ENCODE measurements around the gene LILRB4.
"Not testable (repeated sequence)": the region's sequence is repeated elsewhere in the genome, so short reads cannot be mapped to it uniquely, and the experiment has no call there.

Gene LILRB4

GRCh38 chr19:54653181-54653809, 9.5 kb upstream of the LILRB4 start:
- DNase-seq = peak; percentile 73

DNA sequence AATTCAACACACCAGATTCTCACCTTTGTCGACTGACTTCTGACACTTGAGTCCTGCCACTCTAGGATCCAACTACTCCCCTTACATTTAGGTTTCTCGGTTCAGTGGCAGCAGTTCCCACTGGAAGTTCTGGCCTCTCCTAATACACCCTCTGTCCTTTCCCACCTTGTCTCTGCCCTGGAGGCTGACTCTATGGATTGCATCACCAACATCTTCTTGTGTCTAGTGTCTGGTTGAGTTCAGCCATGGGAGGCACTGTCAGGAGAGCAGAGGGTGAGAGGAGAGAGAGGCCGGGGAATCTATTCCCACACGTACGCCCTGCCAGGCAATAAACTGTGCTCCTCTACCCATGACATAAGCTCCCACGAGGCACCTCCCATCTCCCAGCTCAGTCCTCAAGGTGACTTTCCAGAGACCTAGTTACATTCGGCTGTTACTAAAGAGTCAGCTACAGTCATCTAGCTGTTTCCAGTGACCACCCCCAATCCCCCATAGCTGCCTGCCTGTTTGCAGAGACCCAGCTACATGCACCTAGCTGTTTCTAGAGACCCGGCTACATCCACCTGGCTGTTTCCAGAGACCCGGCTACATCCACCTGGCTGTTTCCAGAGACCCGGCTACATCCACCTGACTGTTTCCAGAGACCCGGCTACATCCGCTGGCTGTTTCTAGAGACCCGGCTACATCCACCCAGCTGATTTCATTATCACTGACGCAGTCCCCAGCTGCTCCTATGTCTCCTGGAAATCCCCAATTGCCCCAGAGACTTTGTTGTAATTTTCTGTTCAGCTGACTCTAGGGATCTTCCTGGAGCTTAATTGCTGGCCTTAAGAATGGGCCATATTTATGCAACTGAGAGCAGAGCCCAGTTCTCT, 8.1 kb upstream of the LILRB4 start:
- DNase-seq = peak; percentile 95

GRCh38 chr19:54659300-54659699, 3.5 kb upstream of the LILRB4 start:
- DNase-seq = peak; percentile 79

DNA sequence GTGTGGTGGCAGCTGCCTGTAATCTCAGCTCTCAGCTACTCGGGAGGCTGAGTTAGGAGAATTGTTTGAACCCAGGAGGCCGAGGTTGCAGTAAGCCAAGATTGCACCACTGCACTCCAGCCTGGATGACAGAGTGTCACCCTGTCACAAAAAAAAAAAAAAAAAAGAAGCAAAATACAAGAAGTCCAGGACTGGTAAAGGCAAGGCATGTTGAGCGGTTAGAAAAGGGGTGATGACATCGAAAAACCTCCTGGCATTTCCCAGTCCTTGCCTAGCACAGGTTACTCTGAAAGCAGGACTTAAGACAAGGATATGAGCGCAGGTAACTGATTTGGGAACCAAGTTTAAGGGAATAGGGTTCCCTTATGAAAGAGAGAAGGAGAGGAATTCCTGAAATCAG, 2.5 kb upstream of the LILRB4 start:
- peak; percentile 75 for DNase-seq

DNA sequence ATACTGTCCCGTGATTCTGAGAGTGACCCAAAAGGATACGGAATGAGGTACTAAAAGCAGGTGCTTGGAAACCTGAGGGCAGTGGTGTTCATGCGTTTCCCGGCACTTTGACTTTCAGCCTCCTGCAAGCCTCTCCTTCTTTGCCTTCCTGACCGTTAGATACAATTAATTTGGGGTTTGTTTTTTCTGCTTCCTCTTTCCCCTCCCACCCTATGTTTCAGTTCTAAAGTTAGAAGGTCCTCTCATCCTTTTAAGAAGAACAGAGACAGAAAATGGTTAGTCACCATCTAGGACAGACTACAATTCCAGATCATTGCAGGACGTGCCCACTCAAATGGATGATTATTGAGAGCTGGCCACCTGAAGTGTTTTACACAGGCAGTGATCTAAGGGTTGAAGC, 1.8 kb upstream of the LILRB4 start:
- DNase-seq = peak; percentile 90

- no peak for DNase-seq
Measured at GRCh38 chr19:54661846-54662481, 821 bp upstream of the LILRB4 start.

GRCh38 chr19:54665530-54665929, 2.7 kb downstream of the LILRB4 start:
- DNase-seq = no peak

DNA sequence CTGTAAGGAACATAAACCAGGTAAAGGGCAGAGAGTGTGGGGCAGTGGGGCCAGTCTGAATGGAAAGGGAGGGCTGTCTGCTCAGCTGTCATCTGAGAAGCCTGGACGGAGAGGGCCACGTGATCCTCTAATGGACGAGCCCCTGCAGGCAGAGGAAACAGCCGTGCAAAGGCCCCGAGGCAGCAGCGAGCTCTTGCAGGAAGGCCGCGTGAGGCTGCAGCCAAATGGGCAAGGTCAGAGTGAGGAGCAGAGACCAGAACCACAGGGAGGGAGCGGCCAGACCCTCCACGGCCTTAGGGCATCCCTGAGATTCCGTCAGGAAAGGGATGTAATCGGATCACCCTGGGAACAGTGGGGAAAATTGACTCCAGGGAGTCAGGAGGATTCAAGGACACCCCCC, 4.4 kb downstream of the LILRB4 start:
- DNase-seq = no peak

DNA sequence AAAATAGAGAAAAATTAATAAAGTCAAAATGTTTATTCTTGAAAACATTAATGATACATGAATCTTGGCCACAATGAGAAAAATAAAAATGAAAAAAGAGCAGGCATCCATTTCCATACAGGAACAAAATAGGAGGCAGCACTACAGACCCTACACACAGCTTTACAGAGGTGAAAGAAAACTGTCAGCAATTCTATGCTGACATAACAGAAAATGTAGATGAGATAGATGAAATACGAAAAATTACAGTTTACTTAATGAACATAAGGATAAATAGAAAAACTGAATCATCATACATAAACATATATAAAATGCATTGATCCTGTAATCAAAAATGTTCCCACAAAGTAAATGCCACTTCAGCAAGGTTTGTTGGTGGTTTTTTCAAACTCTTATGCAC, 5.6 kb downstream of the LILRB4 start:
- no peak for DNase-seq

DNA sequence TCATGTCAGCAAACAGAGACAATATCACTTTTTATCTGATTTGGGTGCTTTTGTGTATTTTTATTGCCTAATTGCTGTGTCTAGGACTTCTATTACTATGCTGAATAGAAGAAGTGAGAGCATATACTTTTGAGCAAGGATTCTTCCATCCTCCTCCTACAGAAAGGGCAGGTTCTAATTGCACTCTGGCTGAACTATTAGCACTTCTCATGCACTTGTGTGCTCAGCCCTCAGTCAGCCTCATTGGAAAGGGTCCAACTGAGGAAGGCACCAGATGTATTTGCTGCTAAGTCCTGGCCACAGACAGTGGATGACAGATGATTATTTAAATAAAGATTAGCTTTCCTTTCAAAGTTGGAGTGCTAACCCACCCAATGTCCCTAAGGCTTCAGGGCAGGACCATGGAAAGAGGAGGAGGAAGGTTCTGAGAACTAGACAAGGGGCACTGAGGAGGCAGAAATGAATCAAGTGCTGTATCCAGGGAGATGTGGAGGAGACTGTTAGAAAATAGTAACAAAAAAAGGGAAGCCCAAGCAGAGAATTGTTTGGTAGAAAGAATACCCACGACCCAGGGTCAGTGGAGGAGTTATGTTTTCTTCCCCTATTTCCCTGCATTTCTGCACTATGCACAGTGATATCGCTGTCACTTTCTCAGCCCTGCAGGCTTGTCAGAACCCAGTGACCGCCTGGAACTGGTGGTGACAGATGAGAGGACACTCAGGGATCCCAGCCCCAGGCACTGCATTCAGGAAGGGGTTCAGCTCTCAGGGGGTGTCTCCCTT, 8.0 kb downstream of the LILRB4 start:
- DNase-seq = peak; percentile 68

DNA sequence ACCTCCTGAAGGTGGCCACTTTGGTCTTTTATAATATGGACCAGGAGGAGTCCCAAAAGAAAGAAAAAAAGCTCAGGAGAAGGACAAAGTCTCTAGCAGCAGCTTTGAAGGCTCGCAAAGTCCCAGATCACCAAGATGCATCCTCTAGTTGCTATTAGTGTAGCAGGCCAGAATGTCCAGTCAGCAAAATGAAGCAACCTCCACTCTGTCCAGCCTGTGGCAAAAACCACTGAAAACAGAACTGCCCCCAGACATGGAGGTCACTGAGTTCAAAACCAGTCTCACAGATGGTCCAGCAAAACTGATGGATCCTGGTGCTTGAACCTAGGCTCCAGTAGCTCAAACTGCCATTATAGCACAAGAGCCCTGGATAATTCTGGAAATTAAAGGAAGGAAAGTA, 10.4 kb downstream of the LILRB4 start:
- peak; percentile 57 for DNase-seq

DNA sequence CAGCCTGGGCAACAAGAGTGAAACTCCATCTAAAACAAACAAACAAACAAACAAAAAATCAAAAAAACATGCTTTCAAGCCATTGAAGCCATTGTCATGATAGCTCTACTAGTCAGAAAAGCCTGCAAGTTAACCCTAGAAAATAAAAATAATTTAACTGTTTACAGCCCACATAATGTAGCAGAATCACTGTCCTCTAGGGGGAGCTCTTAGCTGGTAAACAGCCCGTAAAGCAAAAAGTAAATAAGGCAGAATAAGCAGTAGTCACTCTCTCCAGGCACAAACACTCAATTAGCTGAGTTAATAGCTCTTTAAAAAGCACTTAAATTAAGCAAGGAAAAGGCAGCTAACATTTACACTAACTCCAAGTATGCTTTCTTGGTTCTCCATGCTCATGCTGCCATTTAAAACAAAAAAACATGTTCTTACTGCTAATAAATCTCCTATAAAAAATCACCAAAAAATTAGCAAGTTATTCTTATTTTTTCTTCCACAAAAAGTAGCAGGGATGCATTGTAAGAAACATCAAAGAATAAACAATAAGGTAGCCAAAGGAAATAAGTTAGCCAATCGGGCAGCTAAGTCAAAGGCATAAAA, 11.3 kb downstream of the LILRB4 start:
- DNase-seq = peak; percentile 82

DNA sequence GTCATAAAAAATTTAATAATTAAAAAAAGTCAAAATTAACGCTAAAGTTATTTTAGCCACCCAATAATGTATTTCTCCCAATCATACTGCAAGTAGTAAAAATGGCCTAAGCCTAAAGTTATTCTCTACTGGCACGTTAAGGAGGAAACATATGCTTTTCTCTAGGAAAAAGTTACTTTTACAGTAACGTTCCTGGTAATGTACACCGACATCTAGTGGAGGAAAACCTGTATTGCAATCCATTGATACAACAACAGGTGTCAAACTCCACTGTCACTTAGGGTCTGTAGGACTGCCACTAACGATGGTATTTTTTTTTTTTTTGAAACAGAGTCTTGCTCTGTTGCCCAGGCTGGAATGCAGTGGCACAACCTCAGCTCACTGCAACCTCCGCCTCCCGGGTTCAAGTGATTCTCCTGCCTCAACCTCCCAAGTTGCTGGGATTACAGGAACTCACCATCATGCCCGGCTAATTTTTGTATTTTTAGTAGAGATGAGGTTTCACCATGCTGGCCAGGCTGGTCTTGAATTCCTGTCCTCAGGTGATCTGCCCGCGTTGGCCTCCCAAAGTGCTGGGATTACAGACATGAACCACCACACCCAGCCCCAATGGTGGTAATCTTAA, 13.5 kb downstream of the LILRB4 start:
- peak; percentile 82 for DNase-seq

DNA sequence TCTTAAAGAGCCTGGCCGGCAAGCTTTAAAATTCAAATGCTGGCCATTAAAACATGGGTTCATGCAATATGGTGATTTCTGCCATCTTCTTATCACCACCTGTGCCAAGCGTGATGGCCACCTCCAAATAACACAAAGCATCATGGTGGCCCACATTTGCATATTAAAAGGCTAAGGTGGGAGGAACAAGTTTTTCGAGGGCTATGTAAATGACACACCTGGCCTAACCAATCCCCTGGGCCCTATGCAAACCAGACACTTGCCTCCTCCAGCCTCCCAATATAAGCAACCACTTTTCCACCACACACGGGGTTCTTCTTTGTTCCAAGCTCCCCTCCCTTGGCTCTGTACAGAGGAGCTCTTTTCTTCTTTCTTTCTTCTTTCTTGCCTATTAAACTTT, 14.4 kb downstream of the LILRB4 start:
- no peak for DNase-seq

DNA sequence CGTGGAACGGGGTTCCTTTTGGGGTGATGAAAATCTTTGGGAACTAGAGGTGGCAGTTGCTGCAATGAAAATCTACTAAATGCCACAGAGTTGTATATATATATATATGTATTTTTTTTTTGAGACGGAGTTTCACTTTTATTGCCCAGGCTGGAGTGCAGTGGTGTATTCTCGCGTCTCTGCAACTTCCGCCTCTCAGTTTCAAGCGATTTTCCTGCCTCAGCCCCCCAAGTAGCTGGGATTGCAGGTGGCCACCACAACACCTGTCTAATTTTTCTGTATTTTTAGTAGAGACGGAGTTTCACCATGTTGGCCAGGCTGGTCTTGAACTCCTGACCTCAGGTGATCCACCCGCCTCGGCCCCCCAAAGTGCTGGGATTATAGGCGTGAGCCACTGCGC, 18.8 kb downstream of the LILRB4 start:
- DNase-seq = not testable (repeated sequence)

GRCh38 chr19:54682306-54682856, 19.6 kb downstream of the LILRB4 start:
- DNase-seq = peak; percentile 64

GRCh38 chr19:54684527-54684926, 21.7 kb downstream of the LILRB4 start:
- peak; percentile 76 for DNase-seq

GRCh38 chr19:54691582-54692297, 29.0 kb downstream of the LILRB4 start:
- no peak for DNase-seq

GRCh38 chr19:54692298-54692615, 29.5 kb downstream of the LILRB4 start:
- no peak for DNase-seq

GRCh38 chr19:54694648-54695047, 31.9 kb downstream of the LILRB4 start:
- no peak for DNase-seq

DNA sequence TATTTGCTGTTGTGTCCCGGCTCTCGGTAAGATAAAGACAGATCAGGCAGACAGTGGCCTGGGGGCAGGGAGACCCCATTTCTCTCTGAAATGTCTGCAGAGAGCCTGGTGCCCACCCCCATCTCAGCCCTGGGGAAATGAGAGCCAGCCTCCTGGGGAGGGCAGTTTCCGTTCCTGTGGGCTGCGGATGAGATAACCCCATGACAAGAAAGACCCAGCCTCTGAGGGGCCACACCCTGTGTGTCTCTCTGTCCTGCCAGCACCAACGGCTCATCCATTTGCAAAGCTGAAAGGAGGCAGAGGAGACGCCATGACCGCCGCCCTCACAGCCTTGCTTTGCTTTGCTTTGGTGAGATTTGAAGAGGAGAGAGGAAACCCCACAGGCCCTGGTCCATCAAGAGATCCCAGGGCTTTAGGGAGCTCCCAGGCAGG, 33.3 kb downstream of the LILRB4 start:
- peak; percentile 26 for DNase-seq
